Measurements from ENCODE around the gene RBM14.

RBM14 gene

GRCh38 chr11:66643745-66644437, 27.5 kb downstream of the RBM14 start:
- no peak for TF ChIP-seq SPI1 (IDR thresholded peaks at IDR 0.05; ENCODE audit: borderline replicate concordance, low read depth)
- TF ChIP-seq POLR2AphosphoS5 (IDR thresholded peaks at IDR 0.05; ENCODE audit: low read depth): no peak
- no peak for TF ChIP-seq REST (IDR thresholded peaks at IDR 0.05; ENCODE audit: insufficient replicate concordance, low read depth)
- TF ChIP-seq GABPA (IDR thresholded peaks at IDR 0.05; ENCODE audit: low read depth): no peak
- no peak for TF ChIP-seq CTCF (IDR thresholded peaks at IDR 0.05; ENCODE audit: insufficient read depth, low read length)
- H3K27ac ChIP-seq (replicated peaks): no peak overlapping the region
- H3K4me3 ChIP-seq (replicated peaks; ENCODE audit: insufficient read depth, low read length): no peak overlapping the region

GRCh38 chr11:66646828-66647227, 30.4 kb downstream of the RBM14 start:
- Histone ChIP-seq H3K27me3 (ENCODE audit: insufficient read depth, poor library complexity, severe bottlenecking) (no peaks in the 10 kb centered on the region), H3K27ac (replicated peaks) (no peak overlapping the region), H3K4me3 (replicated peaks; ENCODE audit: insufficient read depth, low read length) (no peak overlapping the region)
- no peak for TF ChIP-seq CTCF (IDR thresholded peaks at IDR 0.05; ENCODE audit: insufficient read depth, low read length)
- TF ChIP-seq POLR2AphosphoS5 (IDR thresholded peaks at IDR 0.05; ENCODE audit: low read depth): no peak
- no peak for TF ChIP-seq GABPA (IDR thresholded peaks at IDR 0.05; ENCODE audit: low read depth)
- no peak for TF ChIP-seq REST (IDR thresholded peaks at IDR 0.05; ENCODE audit: insufficient replicate concordance, low read depth)
- peak; percentile 27; the same call in 1 of the 2 replicates for TF ChIP-seq SPI1 (IDR thresholded peaks at IDR 0.05; ENCODE audit: borderline replicate concordance, low read depth)
- no peak for DNase-seq (ENCODE audit: low read depth in 1 of 2, low spot score in 1 of 2)

More at GRCh38 chr11:66643745-66644437, 27.5 kb downstream of the RBM14 start:
- H3K27me3 ChIP-seq (ENCODE audit: insufficient read depth, poor library complexity, severe bottlenecking): no peaks in the 10 kb centered on the region
- no peak for DNase-seq (ENCODE audit: low read depth in 1 of 2, low spot score in 1 of 2)

GRCh38 chr11:66649903-66650302, 33.5 kb downstream of the RBM14 start:
- H3K27me3 ChIP-seq (ENCODE audit: insufficient read depth, poor library complexity, severe bottlenecking): no peaks in the 10 kb centered on the region
- no peak overlapping the region for H3K27ac ChIP-seq (replicated peaks)
- H3K4me3 ChIP-seq (replicated peaks; ENCODE audit: insufficient read depth, low read length): no peak overlapping the region
- no peak for TF ChIP-seq SPI1 (IDR thresholded peaks at IDR 0.05; ENCODE audit: borderline replicate concordance, low read depth)
- TF ChIP-seq REST (IDR thresholded peaks at IDR 0.05; ENCODE audit: insufficient replicate concordance, low read depth): no peak
- peak; percentile 23; the same call in 1 of the 2 replicates for TF ChIP-seq POLR2AphosphoS5 (IDR thresholded peaks at IDR 0.05; ENCODE audit: low read depth)
- DNase-seq (ENCODE audit: low read depth in 1 of 2, low spot score in 1 of 2): no peak
